Smooth muscle cell (in vitro differentiated cells): ENCODE measurements around the gene ARHGEF26. TPM values are rescaled to one million over a fixed set of nuclear protein-coding genes. Genes with fewer than 3 reads are reported as not detected.

ENCODE experiments used
- DNase-seq: peaks from one replicate; lab custom pipeline; 2025; ENCODE audit not compliant: unreplicated experiment; lab: John Stamatoyannopoulos, UW
- H2AFZ ChIP-seq: fragments of 200-600 bp; sonication (generic); 2 replicates; pipeline ENCODE4 v1.6.0; 2016; ENCODE audit warnings: antibody characterized with exemption, low read depth, mild to moderate bottlenecking
- H3F3A ChIP-seq: fragments of 200-600 bp; sonication (generic); 2 replicates; pipeline ENCODE4 v1.6.0; 2017; ENCODE audit warnings: antibody characterized with exemption, low read depth
- H3K27ac ChIP-seq: fragments of 200-600 bp; sonication (generic); 2 replicates; pipeline ENCODE4 v1.5.1; 2016; ENCODE audit warnings: low read depth, mild to moderate bottlenecking
- H3K27me3 ChIP-seq: fragments of 200-600 bp; sonication (generic); 2 replicates; pipeline ENCODE4 v1.6.1; 2016; ENCODE audit warnings: low read depth, mild to moderate bottlenecking
- H3K36me3 ChIP-seq: fragments of 200-600 bp; sonication (generic); 2 replicates; pipeline ENCODE4 v1.5.1; 2016; ENCODE audit warnings: low read depth
- H3K4me1 ChIP-seq: fragments of 200-600 bp; sonication (generic); 2 replicates; pipeline ENCODE4 v1.5.1; 2016; ENCODE audit warnings: low read depth
- H3K4me2 ChIP-seq: fragments of 200-600 bp; sonication (generic); 2 replicates; pipeline ENCODE4 v1.6.0; 2016; ENCODE audit warnings: mild to moderate bottlenecking
- H3K4me3 ChIP-seq: fragments of 200-600 bp; sonication (generic); 2 replicates; pipeline ENCODE4 v1.5.1; 2016; ENCODE audit warnings: mild to moderate bottlenecking
- H3K79me2 ChIP-seq: fragments of 200-600 bp; sonication (generic); 2 replicates; pipeline ENCODE4 v1.6.0; 2016; ENCODE audit warnings: low read depth, mild to moderate bottlenecking
- H3K9ac ChIP-seq: fragments of 200-600 bp; sonication (generic); 2 replicates; pipeline ENCODE4 v1.6.0; 2016; ENCODE audit warnings: low read depth
- H3K9me3 ChIP-seq: fragments of 200-600 bp; sonication (generic); replicated peaks from 2 replicates; pipeline ENCODE4 v1.5.1; 2016; ENCODE audit warnings: low read depth
- H4K20me1 ChIP-seq: fragments of 200-600 bp; sonication (generic); 2 replicates; pipeline ENCODE4 v1.6.0; 2016; ENCODE audit warnings: low read depth
- WGBS: methylation state at CpG from one replicate; pipeline ENCODE4 v1.1.7; 2016; ENCODE audit warnings: low lambda C conversion rate; 5-methylcytosine and 5-hydroxymethylcytosine counted together
- polyA plus RNA-seq: library from polyadenylated mRNA; unstranded; fragments of >200 nt; fragmentation: Nextera tagmentation; extraction: Ambion mirVana; gene quantifications from 2 replicates; pipeline ENCODE4 v1.2.1, GENCODE V29; 2016
- total RNA-seq: library from RNA; depleted of rRNA; stranded (reverse); fragments of >200 nt; gene quantifications from 2 replicates; pipeline ENCODE4 v1.2.3, GENCODE V29; 2014
- TF ChIP-seq, protein P1 (sequence below): fragments of 200-600 bp; sonication (generic); IDR thresholded peaks from 2 replicates; pipeline ENCODE4 v1.5.1; 2017; ENCODE audit warnings: borderline replicate concordance, mild to moderate bottlenecking, antibody characterized with exemption; ENCODE audit not compliant: insufficient read depth, poor library complexity, severe bottlenecking

Gene ARHGEF26
- total and polyA plus RNA-seq, 2 experiments from 2014 or later: 0.83 to 1.4 TPM

- H3K9ac ChIP-seq: no peak overlapping the region
- H3K4me1 ChIP-seq: no peaks in the 10 kb centered on the region
- TF ChIP-seq, protein P1, sequence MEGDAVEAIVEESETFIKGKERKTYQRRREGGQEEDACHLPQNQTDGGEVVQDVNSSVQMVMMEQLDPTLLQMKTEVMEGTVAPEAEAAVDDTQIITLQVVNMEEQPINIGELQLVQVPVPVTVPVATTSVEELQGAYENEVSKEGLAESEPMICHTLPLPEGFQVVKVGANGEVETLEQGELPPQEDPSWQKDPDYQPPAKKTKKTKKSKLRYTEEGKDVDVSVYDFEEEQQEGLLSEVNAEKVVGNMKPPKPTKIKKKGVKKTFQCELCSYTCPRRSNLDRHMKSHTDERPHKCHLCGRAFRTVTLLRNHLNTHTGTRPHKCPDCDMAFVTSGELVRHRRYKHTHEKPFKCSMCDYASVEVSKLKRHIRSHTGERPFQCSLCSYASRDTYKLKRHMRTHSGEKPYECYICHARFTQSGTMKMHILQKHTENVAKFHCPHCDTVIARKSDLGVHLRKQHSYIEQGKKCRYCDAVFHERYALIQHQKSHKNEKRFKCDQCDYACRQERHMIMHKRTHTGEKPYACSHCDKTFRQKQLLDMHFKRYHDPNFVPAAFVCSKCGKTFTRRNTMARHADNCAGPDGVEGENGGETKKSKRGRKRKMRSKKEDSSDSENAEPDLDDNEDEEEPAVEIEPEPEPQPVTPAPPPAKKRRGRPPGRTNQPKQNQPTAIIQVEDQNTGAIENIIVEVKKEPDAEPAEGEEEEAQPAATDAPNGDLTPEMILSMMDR: no peak
- peak overlapping the region; percentile 85 for H3K4me2 ChIP-seq
- no peaks in the 10 kb centered on the region for H3K9me3 ChIP-seq
- DNase-seq: no peak
- WGBS: under 1% methylated on average over 70 of the region's 76 CpGs
- H3K36me3 ChIP-seq: no peaks in the 10 kb centered on the region
- no peaks in the 10 kb centered on the region for H3K79me2 ChIP-seq
- no peaks in the 10 kb centered on the region for H4K20me1 ChIP-seq
- peaks cover 13% of the 10 kb centered on the region for H3K27me3 ChIP-seq
- no peaks in the 10 kb centered on the region for H3F3A ChIP-seq
- no peak overlapping the region for H3K27ac ChIP-seq
- peak overlapping the region; percentile 81 for H3K4me3 ChIP-seq
- peak overlapping the region; percentile 93 for H2AFZ ChIP-seq
Observed at GRCh38 chr3:154121701-154122551, 736 bp downstream of the ARHGEF26 start.

- Histone ChIP-seq H2AFZ (peak overlapping the region; percentile 93), H3F3A (no peaks in the 10 kb centered on the region), H3K27me3 (peaks cover 13% of the 10 kb centered on the region), H4K20me1 (no peaks in the 10 kb centered on the region), H3K4me2 (peak overlapping the region; percentile 85), H3K4me3 (peak overlapping the region; percentile 81), H3K9me3 (no peaks in the 10 kb centered on the region), H3K4me1 (no peaks in the 10 kb centered on the region), H3K79me2 (no peaks in the 10 kb centered on the region), H3K9ac (no peak overlapping the region), H3K27ac (no peak overlapping the region), H3K36me3 (no peaks in the 10 kb centered on the region)
- TF ChIP-seq, protein P1: no peak
- 4% methylated on average over 18 of the region's 18 CpGs for WGBS
- DNase-seq: no peak
Observed at GRCh38 chr3:154122552-154122911, 1.3 kb downstream of the ARHGEF26 start.

DNA sequence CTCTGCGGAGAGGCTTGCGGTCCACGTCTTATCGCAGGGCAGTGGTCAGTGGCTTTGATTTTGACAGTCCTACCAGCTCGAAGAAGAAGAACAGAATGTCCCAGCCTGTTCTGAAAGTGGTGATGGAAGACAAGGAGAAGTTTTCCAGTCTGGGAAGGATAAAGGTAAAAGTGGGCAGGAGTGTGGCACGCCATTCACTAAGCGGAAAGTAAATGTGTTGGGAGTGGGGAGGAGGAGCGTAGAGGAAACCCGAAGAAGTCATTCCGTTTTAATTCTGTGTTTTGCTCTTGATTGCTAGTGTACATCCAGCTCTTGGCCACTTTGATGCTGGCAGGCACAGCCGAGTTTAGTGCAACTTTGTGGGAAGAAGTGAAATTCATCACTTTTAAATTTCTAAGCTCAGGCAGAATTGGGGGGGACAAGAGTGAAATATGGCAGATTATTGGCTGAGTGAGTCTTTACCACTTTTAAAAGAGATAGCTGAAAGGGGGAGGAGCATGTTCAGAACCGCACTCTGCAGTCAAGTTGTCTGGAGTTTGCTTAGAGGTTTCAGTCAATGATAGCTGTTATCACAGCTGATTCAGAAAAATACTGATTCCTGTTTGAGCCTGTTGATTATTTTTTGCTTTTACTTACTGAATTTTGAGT, 1.8 kb downstream of the ARHGEF26 start:
- Histone ChIP-seq H3K4me3 (peak overlapping the region; percentile 81), H3K79me2 (no peaks in the 10 kb centered on the region), H3K27ac (no peak overlapping the region), H2AFZ (peak overlapping the region; percentile 93), H3K4me2 (peak overlapping the region; percentile 85), H3K27me3 (peaks cover 13% of the 10 kb centered on the region), H3K9me3 (no peaks in the 10 kb centered on the region), H3K9ac (no peak overlapping the region), H3F3A (no peaks in the 10 kb centered on the region), H4K20me1 (no peaks in the 10 kb centered on the region), H3K36me3 (no peaks in the 10 kb centered on the region), H3K4me1 (no peaks in the 10 kb centered on the region)
- WGBS: 7% methylated on average over 12 of the region's 12 CpGs
- TF ChIP-seq, protein P1: no peak
- no peak for DNase-seq
